Left colon (tissue), 2 donors: ENCODE data around the gene ZBTB40. TPM values are rescaled to one million over a fixed set of nuclear protein-coding genes. Genes with fewer than 3 reads are reported as not detected.

Source experiments
- ATAC-seq: fragments of 200-7000 bp; cut with Tn5 transposase; one replicate; pipeline ENCODE4 v1.9.1; 2020; ENCODE audit warnings: mild to moderate bottlenecking, moderate library complexity
- DNase-seq, 2 donors: peaks; one replicate each; pipeline ENCODE4 v3.0.0-alpha.2; 2020
- intact Hi-C, 2 donors: fragments of 100-400 bp; cut with DNase I in 1 of 2; cut with micrococcal nuclease in 1 of 2; formaldehyde crosslinking; loops; one replicate each; pipeline versions ENCODE4 v1.11.2 to v1.14.0; 2022; cut with DNase I, micrococcal nuclease
- total RNA-seq, 2 donors: library from RNA; stranded (reverse); fragmentation: NEBNext Ultra II Directional; extraction: Animal tissue kit (Norgen Biotek cat#: 25700); gene quantifications; one replicate each; pipeline ENCODE4 v1.2.1, GENCODE V29; 2021
- donor health status: DM: no; HTN: no; CAD: no.
- donor health status: DM: yes; HTN: yes; CAD: no.

ZBTB40 gene
- total RNA-seq, 2 donors from 2014 or later, result 12.7 to 14.0 TPM

DNA sequence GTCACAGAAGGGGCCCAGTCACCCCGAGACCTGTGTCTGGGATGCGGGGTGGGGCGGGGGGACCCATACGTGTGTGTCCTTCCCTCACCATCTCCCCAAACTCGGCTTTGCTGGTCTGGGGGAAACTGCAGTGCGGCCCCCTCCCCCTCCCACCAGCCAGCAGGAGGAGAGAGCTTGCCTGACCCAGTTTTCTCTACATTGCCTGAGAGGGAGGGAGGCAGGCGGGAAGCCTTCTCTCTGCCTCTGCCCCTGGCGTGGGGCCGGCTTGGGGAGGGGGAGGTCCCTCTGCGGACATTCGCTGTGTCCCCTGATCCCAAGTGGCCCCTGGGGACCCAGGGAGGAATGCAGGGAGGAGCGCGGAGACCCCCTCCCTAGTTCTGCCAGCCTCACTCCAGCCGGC lies 115.5 kb downstream of the ZBTB40 start:
- DNase-seq (no peak), ATAC-seq (no peak)
- intact Hi-C loops, result no loop called here

GRCh38 chr1:22567994-22568393 lies 116.3 kb downstream of the ZBTB40 start:
- ATAC-seq (no peak), DNase-seq (no peak)
- intact Hi-C loops, result no loop called here

- DNase-seq (no peak), ATAC-seq (no peak)
- intact Hi-C loops, result no loop called here
These were observed 117.6 kb downstream of the ZBTB40 start for GRCh38 chr1:22569269-22569668.

- intact Hi-C loops, result no loop called here
- ATAC-seq (no peak), DNase-seq (no peak)
These were observed 118.7 kb downstream of the ZBTB40 start for GRCh38 chr1:22570140-22570909.

- intact Hi-C loops, result no loop called here
- ATAC-seq (no peak), DNase-seq (no peak)
These were observed 121.2 kb downstream of the ZBTB40 start for GRCh38 chr1:22572818-22573217.

- ATAC-seq, result no peak
- intact Hi-C loops, result no loop called here
- no peak for DNase-seq
These were observed 121.6 kb downstream of the ZBTB40 start for GRCh38 chr1:22573237-22573636.

DNA sequence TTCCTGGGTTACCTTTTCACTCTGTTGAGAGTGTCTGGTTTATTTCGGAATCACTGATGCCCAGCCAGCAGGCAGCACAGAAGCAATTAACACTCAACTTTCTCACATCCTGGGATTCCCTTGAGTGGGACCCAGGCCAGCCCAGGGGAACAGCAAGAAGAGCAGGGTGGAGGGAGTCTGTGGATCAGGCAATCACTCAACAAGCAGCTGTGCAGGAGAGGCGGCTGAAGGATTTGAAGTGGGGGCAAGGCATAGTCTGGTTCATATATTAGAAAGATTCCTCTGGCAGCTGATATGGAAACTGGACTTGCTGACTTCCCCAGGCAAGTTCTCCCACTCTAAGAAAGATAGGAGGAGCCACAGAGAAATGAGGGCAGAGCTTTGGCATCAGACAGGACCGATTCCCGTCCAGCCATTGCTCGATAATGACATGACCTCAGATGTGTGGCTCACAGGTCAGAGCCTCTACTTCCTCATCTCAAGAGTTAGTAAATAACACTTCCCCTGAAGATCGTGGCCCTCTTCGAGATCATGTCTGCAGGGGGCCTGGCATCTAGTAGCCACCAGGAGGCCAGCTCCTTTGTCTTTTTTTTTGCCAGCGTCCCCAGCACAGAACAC lies 124.0 kb downstream of the ZBTB40 start:
- no peak for ATAC-seq

GRCh38 chr1:22576150-22576544 lies 124.5 kb downstream of the ZBTB40 start:
- ATAC-seq, result no peak
- intact Hi-C loops, result no loop called here

More for the DNA sequence above, 124.0 kb downstream of the ZBTB40 start:
- DNase-seq, result no peak
- intact Hi-C loops, result no loop called here

DNA sequence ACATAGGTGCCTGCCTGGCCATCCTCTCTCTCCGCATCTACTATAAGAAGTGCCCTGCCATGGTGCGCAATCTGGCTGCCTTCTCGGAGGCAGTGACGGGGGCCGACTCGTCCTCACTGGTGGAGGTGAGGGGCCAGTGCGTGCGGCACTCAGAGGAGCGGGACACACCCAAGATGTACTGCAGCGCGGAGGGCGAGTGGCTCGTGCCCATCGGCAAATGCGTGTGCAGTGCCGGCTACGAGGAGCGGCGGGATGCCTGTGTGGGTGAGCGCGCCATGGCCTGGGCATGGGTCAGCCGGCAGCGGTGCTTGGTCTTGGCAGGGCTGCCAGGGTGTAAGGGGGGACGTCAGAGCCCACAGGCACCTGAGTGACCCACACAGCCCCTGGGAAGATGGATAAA lies 125.0 kb downstream of the ZBTB40 start:
- ATAC-seq (no peak), DNase-seq (no peak)
- intact Hi-C loops, result no loop called here

More at GRCh38 chr1:22576150-22576544, 124.5 kb downstream of the ZBTB40 start:
- DNase-seq, result no peak

DNA sequence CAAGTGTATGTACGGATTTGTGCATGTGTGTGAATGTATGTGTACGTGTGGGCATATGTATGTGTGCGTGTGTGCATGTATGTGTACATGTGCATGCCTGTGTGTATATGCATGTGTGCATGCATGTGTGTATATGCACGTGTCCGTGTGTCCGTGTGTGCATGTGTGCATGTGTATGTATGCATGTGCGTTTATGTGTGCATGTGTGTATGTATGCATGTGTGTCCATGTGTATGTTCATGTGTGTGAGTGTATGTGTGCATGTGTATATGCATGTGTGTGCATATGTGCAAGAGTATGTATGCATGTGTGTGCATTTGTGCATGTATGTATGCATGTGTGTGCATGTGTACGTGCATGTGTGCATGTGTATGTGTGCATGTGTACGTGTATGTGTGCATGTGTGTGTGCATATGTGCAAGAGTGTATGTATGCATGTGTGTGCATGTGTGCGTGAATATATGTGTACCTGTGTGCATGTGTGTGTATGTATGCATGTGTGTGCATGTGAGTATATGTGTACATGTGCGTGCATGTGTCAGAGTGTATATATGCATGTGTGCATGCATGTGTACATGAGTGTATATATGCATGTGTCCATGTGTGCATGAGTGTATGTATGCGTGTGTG lies 127.2 kb downstream of the ZBTB40 start:
- intact Hi-C loops, result no loop called here
- DNase-seq (no peak), ATAC-seq (no peak)

GRCh38 chr1:22579541-22580155 lies 128.0 kb downstream of the ZBTB40 start:
- DNase-seq, result no peak
- intact Hi-C loops, result no loop called here
- no peak for ATAC-seq

Other genes with a start within 250 kb of the ZBTB40 start
- not detected for gene EPHA8, start 111.6 kb downstream of the ZBTB40 start, total RNA-seq
- gene C1QA, start 184.8 kb downstream of the ZBTB40 start, total RNA-seq, result 100 to 1,000 TPM in 1 of 2 donors, 10 to 100 TPM in 1; 22.8 to 129 TPM
- gene C1QC, start 191.8 kb downstream of the ZBTB40 start, total RNA-seq, result 100 to 1,000 TPM in 1 of 2 donors, 10 to 100 TPM in 1; 32.3 to 147 TPM
- gene C1QB, start 201.4 kb downstream of the ZBTB40 start, total RNA-seq, result 100 to 1,000 TPM in 1 of 2 donors, 10 to 100 TPM in 1; 32.5 to 150 TPM